ENCODE measurements around the gene GABPA. TPM values are rescaled to one million over a fixed set of nuclear protein-coding genes. Genes with fewer than 3 reads are reported as not detected.

The GABPA gene
- total and polyA plus RNA-seq, 9 of the 15 experiments (the other 6 are each of a cell fraction or from before 2014, with no cell fraction given), result 8.9 to 35.7 (median 22.8) TPM

DNA sequence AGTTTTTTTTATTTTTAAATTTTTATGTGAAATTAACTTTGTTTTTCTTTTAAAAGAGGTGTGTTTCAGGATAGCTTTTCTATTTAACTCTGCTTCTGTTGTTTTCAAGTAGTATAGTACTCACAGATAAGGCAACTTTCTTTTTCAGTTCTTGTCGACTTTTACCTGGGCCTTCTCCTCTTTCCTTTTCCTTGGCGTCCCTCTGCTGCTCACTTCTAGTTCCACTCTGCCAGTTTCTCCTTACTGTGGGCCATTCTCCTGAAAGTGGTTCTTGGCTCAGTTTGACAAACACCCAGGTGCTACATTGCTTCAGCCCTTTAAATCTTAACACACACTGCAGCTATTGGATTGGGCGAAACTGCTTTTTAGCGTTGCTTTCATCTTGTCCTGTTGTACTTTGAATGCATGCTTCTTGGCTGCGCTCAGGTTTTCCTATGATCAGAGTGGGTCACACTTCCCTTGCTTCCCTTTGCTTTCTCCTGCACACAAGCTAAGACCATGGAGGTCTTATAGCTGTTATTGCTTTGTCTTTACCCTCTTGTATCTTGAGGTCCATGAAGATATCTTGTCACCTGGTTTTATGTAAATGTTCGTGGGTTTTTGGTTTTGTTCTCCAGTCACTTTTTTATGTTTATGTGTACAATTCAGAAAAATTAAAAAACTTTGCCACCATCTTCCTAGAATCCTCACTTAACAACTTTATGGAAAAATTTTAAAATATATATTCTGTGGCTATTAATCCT, 21.6 kb downstream of the GABPA start:
- Histone ChIP-seq H3K9me1 (ENCODE audit: control insufficient read depth, insufficient read depth, low read length) (no peaks in the 10 kb centered on the region), H3K9me3 (replicated peaks; ENCODE audit: control insufficient read depth, insufficient read depth, low read depth, low read length) (no peaks in the 10 kb centered on the region), H4K20me1 (replicated peaks; ENCODE audit: control insufficient read depth, insufficient read depth, low read length) (no peaks in the 10 kb centered on the region), H3K9ac (ENCODE audit: insufficient read depth in 1 of 2, low read depth in 2 of 2, low read length in 2 of 2) (no peak overlapping the region), H3K4me1 (replicated peaks in 1 of 2; ENCODE audit: control insufficient read depth in 2 of 2, insufficient read depth in 2 of 2, low read length in 2 of 2) (no peaks in the 10 kb centered on the region), H2AFZ (ENCODE audit: low read depth, low read length) (no peak overlapping the region), H3K36me3 (ENCODE audit: control insufficient read depth, insufficient read depth, low read length) (peaks cover 65% of the 10 kb centered on the region), H3K4me3 (no peak overlapping the region), H3K27ac (ENCODE audit: extremely low read depth, low read depth, low read length) (no peak overlapping the region), H3K27me3 (ENCODE audit: control insufficient read depth in 2 of 2, insufficient read depth in 2 of 2, low read length in 2 of 2) (no peaks in the 10 kb centered on the region), H3K4me2 (ENCODE audit: insufficient read depth, low read length) (no peak overlapping the region), H3K79me2 (ENCODE audit: control insufficient read depth, insufficient read depth, low read length) (no peaks in the 10 kb centered on the region)
- FAIRE-seq (no peak), DNase-seq (ENCODE audit: extremely low read depth in 1 of 4, low spot score in 3 of 4) (no peak), ATAC-seq (no peak)
- 69% methylated on average over 6 of the region's 6 CpGs for WGBS (ENCODE audit: insufficient coverage, low coverage, missing lambda C conversion rate)
- POLR2A ChIA-PET, result interaction anchor here (0.6 kb wide), 1 partner anchor 24 kb away, joined by 3 read pairs; no protein-coding TSS in a partner anchor
- no TSS peak for BruUV-seq (replicated peaks)
- intact Hi-C loops (cut with micrococcal nuclease) (no loop called here), in situ Hi-C loops (cut with MboI) (no loop called here)
- CTCF ChIA-PET (ENCODE audit: low intra/inter-chr PET ratio), result no interaction called here
- TF ChIP-seq XRCC3 (IDR thresholded peaks at IDR 0.05) (no peak), KAT2B (IDR thresholded peaks at IDR 0.05; ENCODE audit: low read depth, low read length) (no peak), GABPB1 (CRISPR knock-in tag; IDR thresholded peaks at IDR 0.05) (no peak), ESRRA (IDR thresholded peaks at IDR 0.05; ENCODE audit: borderline replicate concordance, low read depth) (no peak), TAF9B (IDR thresholded peaks at IDR 0.05; ENCODE audit: partially characterized antibody) (no peak), ZFP30 (CRISPR knock-in tag; IDR thresholded peaks at IDR 0.05; ENCODE audit: borderline replicate concordance) (no peak), HES1 (IDR thresholded peaks at IDR 0.05; ENCODE audit: low read depth) (no peak), CBX3 (IDR thresholded peaks at IDR 0.05; ENCODE audit: borderline replicate concordance in 1 of 2, low read length in 2 of 2) (no peak), SFPQ (IDR thresholded peaks at IDR 0.05; ENCODE audit: low read depth, low read length) (no peak), ZC3H4 (CRISPR knock-in tag; IDR thresholded peaks at IDR 0.05; ENCODE audit: borderline replicate concordance) (no peak)
- TF ChIP-seq, protein P1, sequence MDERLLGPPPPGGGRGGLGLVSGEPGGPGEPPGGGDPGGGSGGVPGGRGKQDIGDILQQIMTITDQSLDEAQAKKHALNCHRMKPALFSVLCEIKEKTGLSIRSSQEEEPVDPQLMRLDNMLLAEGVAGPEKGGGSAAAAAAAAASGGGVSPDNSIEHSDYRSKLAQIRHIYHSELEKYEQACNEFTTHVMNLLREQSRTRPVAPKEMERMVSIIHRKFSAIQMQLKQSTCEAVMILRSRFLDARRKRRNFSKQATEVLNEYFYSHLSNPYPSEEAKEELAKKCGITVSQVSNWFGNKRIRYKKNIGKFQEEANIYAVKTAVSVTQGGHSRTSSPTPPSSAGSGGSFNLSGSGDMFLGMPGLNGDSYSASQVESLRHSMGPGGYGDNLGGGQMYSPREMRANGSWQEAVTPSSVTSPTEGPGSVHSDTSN (CRISPR knock-in tag; IDR thresholded peaks at IDR 0.05; ENCODE audit: low read depth), result no peak
- TF ChIP-seq, protein P1 (tag; conservative IDR thresholded peaks at IDR 0.05; ENCODE audit: low read depth), result no peak
- TF ChIP-seq, protein P2, sequence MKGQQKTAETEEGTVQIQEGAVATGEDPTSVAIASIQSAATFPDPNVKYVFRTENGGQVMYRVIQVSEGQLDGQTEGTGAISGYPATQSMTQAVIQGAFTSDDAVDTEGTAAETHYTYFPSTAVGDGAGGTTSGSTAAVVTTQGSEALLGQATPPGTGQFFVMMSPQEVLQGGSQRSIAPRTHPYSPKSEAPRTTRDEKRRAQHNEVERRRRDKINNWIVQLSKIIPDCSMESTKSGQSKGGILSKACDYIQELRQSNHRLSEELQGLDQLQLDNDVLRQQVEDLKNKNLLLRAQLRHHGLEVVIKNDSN (CRISPR knock-in tag; IDR thresholded peaks at IDR 0.05), result no peak
- TF ChIP-seq, protein P3, sequence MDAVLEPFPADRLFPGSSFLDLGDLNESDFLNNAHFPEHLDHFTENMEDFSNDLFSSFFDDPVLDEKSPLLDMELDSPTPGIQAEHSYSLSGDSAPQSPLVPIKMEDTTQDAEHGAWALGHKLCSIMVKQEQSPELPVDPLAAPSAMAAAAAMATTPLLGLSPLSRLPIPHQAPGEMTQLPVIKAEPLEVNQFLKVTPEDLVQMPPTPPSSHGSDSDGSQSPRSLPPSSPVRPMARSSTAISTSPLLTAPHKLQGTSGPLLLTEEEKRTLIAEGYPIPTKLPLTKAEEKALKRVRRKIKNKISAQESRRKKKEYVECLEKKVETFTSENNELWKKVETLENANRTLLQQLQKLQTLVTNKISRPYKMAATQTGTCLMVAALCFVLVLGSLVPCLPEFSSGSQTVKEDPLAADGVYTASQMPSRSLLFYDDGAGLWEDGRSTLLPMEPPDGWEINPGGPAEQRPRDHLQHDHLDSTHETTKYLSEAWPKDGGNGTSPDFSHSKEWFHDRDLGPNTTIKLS (IDR thresholded peaks at IDR 0.05; ENCODE audit: borderline replicate concordance, low read depth), result no peak
